Ascending aorta (tissue), 2 donors: ENCODE data around the gene CSMD2. TPM values are rescaled to one million over a fixed set of nuclear protein-coding genes. Genes with fewer than 3 reads are reported as not detected.

Experiments used
- DNase-seq, 2 donors: peaks; one replicate each; pipeline ENCODE4 v3.0.0-alpha.2; 2019; ENCODE audit warnings: low spot score in 2 of 2
- H3K27ac ChIP-seq, 2 donors: fragments of 200-600 bp; sonication (generic); one replicate each; pipeline ENCODE4 v1.5.1; 2016 to 2017; ENCODE audit warnings: mild to moderate bottlenecking in 1 of 2
- H3K27me3 ChIP-seq: fragments of 200-600 bp; sonication (generic); one replicate; pipeline ENCODE4 v1.5.1; 2017
- H3K36me3 ChIP-seq, 2 donors: fragments of 200-600 bp; sonication (generic); one replicate each; pipeline ENCODE4 v1.5.1; 2016
- H3K4me1 ChIP-seq, 2 donors: fragments of 200-600 bp; sonication (generic); one replicate each; pipeline ENCODE4 v1.5.1; 2016 to 2017; ENCODE audit warnings: mild to moderate bottlenecking in 1 of 2
- H3K4me3 ChIP-seq, 2 donors: fragments of 200-600 bp; sonication (generic); one replicate each; pipeline ENCODE4 v1.5.1; 2016 to 2017; ENCODE audit warnings: mild to moderate bottlenecking in 1 of 2
- H3K9me3 ChIP-seq, 2 donors: fragments of 200-600 bp; sonication (generic); one replicate each; pipeline ENCODE4 v1.5.1; 2016
- intact Hi-C: fragments of 100-400 bp; cut with DNase I; formaldehyde crosslinking; loops from one replicate; pipeline ENCODE4 v1.15.1; 2023
- total RNA-seq: library from RNA; depleted of rRNA; stranded (reverse); fragments of >200 nt; gene quantifications from one replicate; pipeline ENCODE4 v1.1.0, GENCODE V29; 2016
- TF ChIP-seq, protein P1 (sequence below), 3 experiments: fragments of 200-600 bp in 2 of 3; fragments of 450-650 bp in 1 of 3; sonication (generic) in 2 of 3; IDR thresholded peaks; one replicate each; pipeline ENCODE4 v1.5.1; 2016 to 2019; ENCODE audit warnings: antibody characterized with exemption in 3 of 3, mild to moderate bottlenecking in 1 of 3, moderate library complexity in 1 of 3

Gene CSMD2
- total RNA-seq, 1 donor from 2014 or later: 10.9 TPM

GRCh38 chr1:33609739-33610138 lies 555.3 kb downstream of the CSMD2 start:
- TF ChIP-seq, protein P1, sequence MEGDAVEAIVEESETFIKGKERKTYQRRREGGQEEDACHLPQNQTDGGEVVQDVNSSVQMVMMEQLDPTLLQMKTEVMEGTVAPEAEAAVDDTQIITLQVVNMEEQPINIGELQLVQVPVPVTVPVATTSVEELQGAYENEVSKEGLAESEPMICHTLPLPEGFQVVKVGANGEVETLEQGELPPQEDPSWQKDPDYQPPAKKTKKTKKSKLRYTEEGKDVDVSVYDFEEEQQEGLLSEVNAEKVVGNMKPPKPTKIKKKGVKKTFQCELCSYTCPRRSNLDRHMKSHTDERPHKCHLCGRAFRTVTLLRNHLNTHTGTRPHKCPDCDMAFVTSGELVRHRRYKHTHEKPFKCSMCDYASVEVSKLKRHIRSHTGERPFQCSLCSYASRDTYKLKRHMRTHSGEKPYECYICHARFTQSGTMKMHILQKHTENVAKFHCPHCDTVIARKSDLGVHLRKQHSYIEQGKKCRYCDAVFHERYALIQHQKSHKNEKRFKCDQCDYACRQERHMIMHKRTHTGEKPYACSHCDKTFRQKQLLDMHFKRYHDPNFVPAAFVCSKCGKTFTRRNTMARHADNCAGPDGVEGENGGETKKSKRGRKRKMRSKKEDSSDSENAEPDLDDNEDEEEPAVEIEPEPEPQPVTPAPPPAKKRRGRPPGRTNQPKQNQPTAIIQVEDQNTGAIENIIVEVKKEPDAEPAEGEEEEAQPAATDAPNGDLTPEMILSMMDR (IDR thresholded peaks at IDR 0.05): no peak
- H3K27ac ChIP-seq: no peak overlapping the region
- no peak overlapping the region for H3K4me3 ChIP-seq
- H3K9me3 ChIP-seq: no peaks in the 10 kb centered on the region
- no peaks in the 10 kb centered on the region for H3K27me3 ChIP-seq
- DNase-seq: no peak
- no peaks in the 10 kb centered on the region for H3K36me3 ChIP-seq
- intact Hi-C loops: loop anchor here (5.0 to 10.0 kb wide), 3 partner anchors 137 to 315 kb away; partner anchors contain the start of gene ZSCAN20
- no peaks in the 10 kb centered on the region for H3K4me1 ChIP-seq

- Histone ChIP-seq H3K9me3 (no peaks in the 10 kb centered on the region), H3K36me3 (no peaks in the 10 kb centered on the region), H3K27me3 (no peaks in the 10 kb centered on the region), H3K4me1 (no peaks in the 10 kb centered on the region), H3K4me3 (no peak overlapping the region), H3K27ac (no peak overlapping the region)
- intact Hi-C loops: no loop called here
- DNase-seq: no peak
- TF ChIP-seq, protein P1 (IDR thresholded peaks at IDR 0.05): no peak
Observed at GRCh38 chr1:33608825-33609400, 556.1 kb downstream of the CSMD2 start.

DNA sequence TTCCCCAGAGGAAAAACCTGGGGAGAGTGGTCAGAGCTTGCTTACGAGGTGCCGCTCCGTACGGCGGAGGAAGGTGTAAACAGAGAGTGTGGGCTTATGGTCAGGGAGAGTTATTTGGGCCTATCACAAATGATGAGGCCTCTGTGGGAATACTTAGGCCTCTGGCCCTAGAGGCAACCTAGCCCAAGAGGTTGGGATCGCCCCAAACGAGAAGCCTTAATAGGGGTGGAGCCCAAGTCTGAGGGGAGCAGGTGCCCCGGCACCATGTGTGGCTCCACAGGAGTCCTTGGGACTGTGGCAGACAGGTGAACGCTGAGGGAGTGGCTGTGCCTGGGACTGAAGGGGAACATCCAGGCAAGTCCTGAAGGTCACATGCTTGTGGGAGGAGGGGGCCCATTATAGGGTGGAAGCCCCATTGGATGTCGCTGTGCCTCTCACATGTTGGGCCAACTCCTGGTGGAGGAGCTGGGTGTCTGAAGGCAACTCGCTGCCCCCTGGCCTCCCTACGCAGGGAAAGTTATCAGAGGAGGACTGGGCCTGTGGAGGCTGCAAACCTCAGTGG lies 557.5 kb downstream of the CSMD2 start:
- no peak overlapping the region for H3K4me3 ChIP-seq
- no peak overlapping the region for H3K27ac ChIP-seq
- no peaks in the 10 kb centered on the region for H3K27me3 ChIP-seq
- TF ChIP-seq, protein P1 (IDR thresholded peaks at IDR 0.05): no peak
- DNase-seq: no peak
- H3K9me3 ChIP-seq: no peaks in the 10 kb centered on the region
- H3K36me3 ChIP-seq: no peaks in the 10 kb centered on the region
- no peaks in the 10 kb centered on the region for H3K4me1 ChIP-seq
- intact Hi-C loops: no loop called here

DNA sequence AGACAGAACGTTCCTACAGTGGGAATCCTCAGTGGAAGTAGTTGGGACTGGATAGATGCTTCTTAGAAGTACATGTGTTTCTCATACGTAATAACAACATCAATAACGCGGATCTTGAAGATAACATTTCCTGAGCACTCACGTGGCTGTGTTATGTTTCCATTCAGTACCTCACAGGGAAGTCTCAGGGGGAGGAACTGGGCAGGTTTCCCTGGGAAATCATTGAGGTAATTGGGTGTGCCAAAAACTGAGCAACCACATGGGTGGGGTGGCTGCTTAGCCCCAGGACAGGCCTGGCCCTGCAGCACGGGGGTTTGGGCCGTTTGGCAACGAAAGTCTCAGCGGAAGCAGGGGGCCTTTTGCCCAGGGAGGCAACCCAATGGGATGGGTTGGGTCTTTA lies 558.8 kb downstream of the CSMD2 start:
- Histone ChIP-seq H3K36me3 (no peaks in the 10 kb centered on the region), H3K27me3 (no peaks in the 10 kb centered on the region), H3K27ac (no peak overlapping the region), H3K9me3 (no peaks in the 10 kb centered on the region), H3K4me3 (no peak overlapping the region), H3K4me1 (no peaks in the 10 kb centered on the region)
- no peak for DNase-seq
- intact Hi-C loops: no loop called here
- TF ChIP-seq, protein P1 (IDR thresholded peaks at IDR 0.05): no peak

GRCh38 chr1:33602271-33602670 lies 562.8 kb downstream of the CSMD2 start:
- H3K27ac ChIP-seq: no peak overlapping the region
- H3K4me1 ChIP-seq: no peaks in the 10 kb centered on the region
- intact Hi-C loops: no loop called here
- TF ChIP-seq, protein P1 (IDR thresholded peaks at IDR 0.05): no peak
- H3K9me3 ChIP-seq: no peaks in the 10 kb centered on the region
- H3K4me3 ChIP-seq: no peak overlapping the region
- H3K36me3 ChIP-seq: no peaks in the 10 kb centered on the region
- DNase-seq: no peak
- H3K27me3 ChIP-seq: no peaks in the 10 kb centered on the region
